OCI-LY7 (cell line): ENCODE measurements around the gene GALNT17.

Source experiments
- EZH2phosphoT487 ChIP-seq: fragments of 200-600 bp; sonication (generic); IDR thresholded peaks from 2 replicates; pipeline ENCODE4 v1.6.1; 2018; ENCODE audit warnings: low read depth, borderline replicate concordance, mild to moderate bottlenecking, mixed run types, antibody characterized with exemption, low read length, moderate library complexity, mixed read lengths
- TF ChIP-seq, protein P1 (sequence below): fragments of 200-600 bp; sonication (generic); conservative IDR thresholded peaks from 2 replicates; pipeline ENCODE4 v1.5.1; 2014; ENCODE audit warnings: mild to moderate bottlenecking, antibody characterized with exemption, low read length, moderate library complexity, mixed read lengths

GRCh38 chr7:71518880-71519279 lies 386.9 kb downstream of the GALNT17 start:
- TF ChIP-seq, protein P1, sequence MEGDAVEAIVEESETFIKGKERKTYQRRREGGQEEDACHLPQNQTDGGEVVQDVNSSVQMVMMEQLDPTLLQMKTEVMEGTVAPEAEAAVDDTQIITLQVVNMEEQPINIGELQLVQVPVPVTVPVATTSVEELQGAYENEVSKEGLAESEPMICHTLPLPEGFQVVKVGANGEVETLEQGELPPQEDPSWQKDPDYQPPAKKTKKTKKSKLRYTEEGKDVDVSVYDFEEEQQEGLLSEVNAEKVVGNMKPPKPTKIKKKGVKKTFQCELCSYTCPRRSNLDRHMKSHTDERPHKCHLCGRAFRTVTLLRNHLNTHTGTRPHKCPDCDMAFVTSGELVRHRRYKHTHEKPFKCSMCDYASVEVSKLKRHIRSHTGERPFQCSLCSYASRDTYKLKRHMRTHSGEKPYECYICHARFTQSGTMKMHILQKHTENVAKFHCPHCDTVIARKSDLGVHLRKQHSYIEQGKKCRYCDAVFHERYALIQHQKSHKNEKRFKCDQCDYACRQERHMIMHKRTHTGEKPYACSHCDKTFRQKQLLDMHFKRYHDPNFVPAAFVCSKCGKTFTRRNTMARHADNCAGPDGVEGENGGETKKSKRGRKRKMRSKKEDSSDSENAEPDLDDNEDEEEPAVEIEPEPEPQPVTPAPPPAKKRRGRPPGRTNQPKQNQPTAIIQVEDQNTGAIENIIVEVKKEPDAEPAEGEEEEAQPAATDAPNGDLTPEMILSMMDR: no peak
- no peak for TF ChIP-seq EZH2phosphoT487
